ENCODE measurements around the gene SLC44A3.
"Not testable (repeated sequence)": the region's sequence is repeated elsewhere in the genome, so short reads cannot be mapped to it uniquely, and the experiment has no call there.

The SLC44A3 gene

DNA sequence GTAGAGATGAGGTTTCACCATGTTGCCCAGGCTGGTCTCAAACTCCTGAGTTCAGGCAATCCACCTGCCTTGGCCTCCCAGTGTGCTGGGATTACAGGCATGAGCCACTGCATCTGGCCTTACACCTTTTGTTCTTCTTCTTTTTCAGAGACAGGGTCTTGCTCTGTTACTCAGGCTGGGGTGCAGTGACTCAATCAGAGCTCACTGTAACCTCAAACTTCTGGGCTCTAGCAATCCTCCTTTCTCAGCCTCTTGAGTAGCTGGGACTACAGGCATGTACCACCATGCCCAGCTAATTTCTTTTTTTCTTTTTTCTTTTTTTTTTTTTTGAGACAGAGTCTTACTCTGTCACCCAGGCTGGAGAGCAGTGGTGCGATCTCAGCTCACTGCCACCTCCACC, 121.3 kb downstream of the SLC44A3 start:
- DNase-seq: not testable (repeated sequence)

DNA sequence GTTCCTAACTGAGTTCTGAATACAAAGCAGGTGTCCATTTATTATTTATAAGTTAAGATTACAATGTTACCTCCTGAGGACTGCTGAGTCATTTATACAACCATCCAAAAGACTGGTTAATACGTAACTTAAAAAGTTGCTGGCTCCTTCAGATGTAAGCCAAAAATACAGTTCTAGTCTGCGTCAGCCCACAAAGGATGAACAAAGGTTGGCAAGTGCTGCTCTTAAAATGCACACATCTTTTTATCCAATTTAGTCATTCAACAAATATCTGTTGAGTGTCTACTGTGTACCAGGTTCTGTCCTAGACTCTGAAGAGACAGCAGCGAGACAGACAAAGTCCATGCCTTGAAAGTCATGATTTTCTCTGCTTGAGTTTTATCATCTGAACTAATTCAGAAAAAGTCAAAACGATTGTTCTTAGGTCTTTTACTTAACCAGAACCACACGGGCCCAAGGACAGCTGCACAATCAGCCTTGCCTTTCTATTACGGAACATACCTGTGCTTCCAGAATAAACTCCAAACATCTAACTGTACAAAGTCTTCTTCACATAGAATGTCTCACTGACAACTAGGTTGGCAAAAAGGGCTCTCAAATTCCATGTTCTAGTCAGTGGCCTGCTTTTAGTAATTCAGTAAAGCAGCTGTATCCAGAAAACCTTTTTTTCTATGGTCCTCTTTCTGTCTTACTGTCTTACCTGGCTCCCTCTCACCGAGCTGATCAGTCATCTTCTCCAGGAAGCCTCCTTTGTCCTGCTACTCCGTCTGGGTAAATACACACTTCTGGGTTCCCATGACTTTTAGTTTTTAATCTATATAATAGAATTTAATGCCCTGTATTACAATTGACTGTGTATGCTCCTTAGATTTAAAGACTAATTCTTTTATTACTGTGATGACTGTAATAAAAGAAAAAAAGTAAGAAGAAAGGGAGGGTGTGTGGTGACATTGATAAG, 122.3 kb downstream of the SLC44A3 start:
- DNase-seq: no peak
